Right ventricle myocardium superior (tissue), 1 donor: ENCODE measurements around the gene SF1. TPM values are rescaled to one million over a fixed set of nuclear protein-coding genes. Genes with fewer than 3 reads are reported as not detected.
A peak's percentile ranks its signal among the peaks of the same experiment; 100 is the strongest.

ENCODE experiments used
- ATAC-seq: fragments of 200-7000 bp; cut with Tn5 transposase; one replicate; pipeline ENCODE4 v1.9.1; 2020; ENCODE audit warnings: mild to moderate bottlenecking; ENCODE audit not compliant: poor library complexity
- DNase-seq: peaks from one replicate; pipeline ENCODE4 v3.0.0-alpha.2; 2020
- intact Hi-C: fragments of 100-400 bp; cut with DNase I; formaldehyde crosslinking; loops from one replicate; pipeline ENCODE4 v1.11.2; 2022
- total RNA-seq: library from RNA; stranded (reverse); fragmentation: NEBNext Ultra II Directional; extraction: Animal tissue kit (Norgen Biotek cat#: 25700); gene quantifications from one replicate; pipeline ENCODE4 v1.2.1, GENCODE V29; 2021
- donor health status: DM: no; HTN: yes; CAD: no; lungs with severe emphysema.

The SF1 gene
- total RNA-seq, 1 donor from 2014 or later = 182 TPM

DNA sequence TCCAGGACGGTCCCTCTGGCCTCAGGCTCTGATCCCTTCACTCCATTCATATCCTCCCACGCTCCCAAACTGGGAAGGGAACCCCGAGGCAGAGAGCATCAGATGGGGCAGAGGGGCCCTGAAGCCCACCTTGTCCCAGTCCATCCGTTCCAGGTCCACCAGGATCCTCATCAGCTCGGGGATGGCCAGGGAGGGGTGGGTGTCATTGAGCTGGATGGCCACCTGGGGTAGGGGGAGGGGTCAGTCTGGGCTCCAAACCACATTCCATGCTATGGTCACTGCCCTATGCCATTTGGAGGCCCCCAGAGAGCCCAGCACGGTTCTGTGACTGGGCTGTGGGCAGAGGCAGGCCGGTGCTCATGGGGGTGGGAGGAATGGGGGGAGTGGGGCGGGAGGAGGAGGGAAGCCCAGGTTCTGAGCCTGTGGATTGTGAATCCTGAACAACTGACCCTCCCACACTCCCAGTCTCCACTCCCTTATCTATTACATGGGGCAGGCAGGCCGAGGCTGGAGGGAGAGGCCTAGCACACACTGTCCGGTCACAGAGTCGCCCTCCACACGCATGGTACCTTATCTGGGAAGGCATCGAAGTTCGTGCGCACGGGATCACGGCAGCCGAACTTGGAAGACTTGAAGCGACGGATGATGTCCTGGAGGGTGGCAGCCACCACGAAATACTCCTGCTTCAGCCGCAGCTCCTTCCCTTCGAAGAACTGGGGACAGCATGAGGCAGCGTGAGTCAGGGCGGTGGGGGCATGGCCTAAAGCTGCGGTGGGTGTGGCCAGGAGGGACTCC lies 24.0 kb downstream of the SF1 start:
- intact Hi-C loops = no loop called here

DNA sequence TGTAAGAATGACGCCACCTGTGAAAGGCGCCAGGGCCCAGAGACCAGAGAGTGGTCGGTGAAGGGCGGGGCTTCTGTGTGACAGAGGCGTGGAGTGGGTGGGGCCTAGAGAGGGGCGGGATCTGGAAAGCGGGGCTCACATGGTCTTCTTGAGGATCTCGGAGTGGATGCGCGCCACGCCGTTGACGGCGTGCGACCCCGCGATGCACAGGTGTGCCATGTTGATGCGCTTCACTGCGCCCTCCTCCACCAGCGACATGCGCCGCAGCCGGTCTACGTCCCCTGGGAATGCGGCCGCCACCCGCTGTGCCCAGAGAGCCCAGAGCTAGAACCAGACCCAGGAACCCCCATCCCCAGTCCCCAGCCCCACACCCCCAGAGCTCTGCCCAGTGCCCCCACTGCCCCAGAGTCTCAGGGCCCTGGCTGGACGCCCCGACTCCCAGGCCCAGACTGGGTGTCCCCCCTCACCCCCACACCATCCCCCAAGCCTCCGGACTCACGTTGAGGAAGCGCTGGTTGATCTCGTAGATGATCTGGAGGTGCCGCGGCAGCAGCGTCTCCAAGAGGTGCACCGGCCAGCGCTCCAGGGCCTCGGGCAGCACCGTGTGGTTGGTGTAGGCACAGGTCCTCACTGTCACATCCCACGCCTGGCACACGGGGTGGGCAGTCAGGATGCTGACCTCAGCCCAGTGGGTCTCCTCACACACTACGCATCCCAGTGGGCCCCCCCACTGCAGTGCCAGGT lies 24.8 kb downstream of the SF1 start:
- DNase-seq (peak; percentile 34), ATAC-seq (no peak)
- intact Hi-C loops = no loop called here

More for the DNA sequence above, 24.0 kb downstream of the SF1 start:
- DNase-seq (peak; percentile 18), ATAC-seq (no peak)

DNA sequence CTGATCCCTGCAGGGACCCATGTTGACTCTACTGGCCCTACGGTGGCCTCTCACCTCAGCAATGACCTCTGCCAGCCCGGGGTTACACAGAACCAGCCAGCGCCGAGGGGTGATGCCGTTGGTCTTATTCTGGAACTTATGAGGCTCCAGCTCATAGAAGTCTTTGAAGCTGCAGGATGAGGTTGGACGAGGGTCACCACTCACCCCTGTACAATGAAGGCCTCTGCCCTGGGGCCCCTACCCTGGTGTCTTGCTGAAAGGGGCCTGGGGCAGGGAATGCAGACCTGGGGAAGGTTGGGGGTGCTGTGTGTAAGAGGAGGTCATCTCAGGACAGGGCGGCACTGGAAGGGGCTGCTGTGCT lies 25.3 kb downstream of the SF1 start:
- ATAC-seq = no peak
- peak; percentile 27 for DNase-seq
- intact Hi-C loops = no loop called here

DNA sequence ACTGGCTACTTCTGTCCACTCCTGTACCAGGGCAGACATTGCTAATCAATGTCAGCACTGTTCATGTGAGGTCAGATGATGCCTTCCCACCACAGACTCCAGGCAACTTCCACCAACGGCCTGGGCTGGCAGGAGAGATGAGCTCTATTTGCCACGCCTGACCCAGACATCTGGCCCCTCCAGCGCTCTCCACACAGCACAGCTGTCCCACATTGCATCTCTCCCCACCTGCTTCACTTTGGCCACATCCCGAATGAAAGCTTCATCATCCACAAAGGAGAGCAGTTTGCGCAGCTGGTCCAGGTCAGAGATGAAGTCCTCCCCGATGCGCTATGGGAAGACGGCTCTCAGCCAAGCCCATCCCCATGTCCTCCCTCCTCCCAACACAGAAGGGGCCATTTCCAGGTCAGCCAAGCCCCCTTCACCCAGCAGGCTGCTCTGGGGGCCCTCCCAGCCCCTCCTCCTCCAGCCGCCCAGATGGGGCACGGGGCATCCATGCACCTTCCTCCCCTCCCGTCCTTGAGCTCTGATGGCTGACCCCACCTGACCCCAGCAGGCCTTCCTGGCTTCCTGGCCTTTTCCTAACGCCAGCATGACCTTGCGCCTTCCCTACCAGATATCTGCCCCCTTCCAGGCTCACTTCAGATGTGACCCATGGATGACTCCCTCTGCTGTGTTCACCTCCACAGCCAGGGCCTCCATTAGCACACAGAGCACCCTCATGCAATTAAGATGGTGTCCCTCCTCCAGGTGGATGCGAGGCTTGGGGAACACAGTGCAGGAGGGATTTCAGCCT lies 26.0 kb downstream of the SF1 start:
- intact Hi-C loops = no loop called here
- ATAC-seq (no peak), DNase-seq (peak; percentile 20)

DNA sequence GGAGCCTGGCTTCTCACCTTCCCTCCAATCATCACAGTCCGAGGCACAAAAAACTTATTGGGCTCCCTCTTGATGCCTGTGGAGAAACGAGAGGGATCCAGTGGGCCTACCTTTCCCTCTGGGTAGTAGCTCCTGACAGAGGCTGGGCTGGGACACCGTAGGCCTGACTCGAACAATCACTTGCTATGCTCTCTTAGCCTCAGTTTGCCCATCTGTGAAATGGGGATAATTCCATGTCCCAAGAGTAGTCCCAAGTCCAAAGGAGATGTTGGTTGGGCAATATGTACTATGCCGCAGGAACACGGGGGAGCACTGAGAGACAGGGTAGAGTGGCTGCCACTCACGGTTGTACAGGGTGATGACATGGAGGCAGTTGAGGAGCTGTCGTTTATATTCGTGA lies 26.8 kb downstream of the SF1 start:
- intact Hi-C loops = no loop called here
- no peak for ATAC-seq
- no peak for DNase-seq

DNA sequence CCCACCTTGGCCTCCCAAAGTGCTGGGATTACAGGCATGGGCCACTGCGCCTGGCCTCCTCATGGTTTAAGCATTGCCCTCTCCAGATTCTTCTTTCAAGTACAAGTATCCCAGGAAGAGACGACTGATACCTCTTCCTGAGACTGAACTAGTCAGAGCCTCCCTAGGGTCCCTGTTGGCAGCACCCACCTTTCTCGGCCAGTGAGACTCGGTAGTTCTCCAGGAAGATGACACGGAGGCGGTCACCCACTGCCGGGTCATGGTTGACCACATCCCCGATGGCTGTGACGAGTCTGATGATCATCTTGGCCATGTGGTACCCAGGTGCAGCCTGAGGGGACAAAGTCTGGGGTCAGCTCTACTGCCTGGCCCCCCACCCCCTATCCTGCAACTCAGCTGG lies 27.2 kb downstream of the SF1 start:
- DNase-seq (peak; percentile 10), ATAC-seq (no peak)
- intact Hi-C loops = no loop called here

DNA sequence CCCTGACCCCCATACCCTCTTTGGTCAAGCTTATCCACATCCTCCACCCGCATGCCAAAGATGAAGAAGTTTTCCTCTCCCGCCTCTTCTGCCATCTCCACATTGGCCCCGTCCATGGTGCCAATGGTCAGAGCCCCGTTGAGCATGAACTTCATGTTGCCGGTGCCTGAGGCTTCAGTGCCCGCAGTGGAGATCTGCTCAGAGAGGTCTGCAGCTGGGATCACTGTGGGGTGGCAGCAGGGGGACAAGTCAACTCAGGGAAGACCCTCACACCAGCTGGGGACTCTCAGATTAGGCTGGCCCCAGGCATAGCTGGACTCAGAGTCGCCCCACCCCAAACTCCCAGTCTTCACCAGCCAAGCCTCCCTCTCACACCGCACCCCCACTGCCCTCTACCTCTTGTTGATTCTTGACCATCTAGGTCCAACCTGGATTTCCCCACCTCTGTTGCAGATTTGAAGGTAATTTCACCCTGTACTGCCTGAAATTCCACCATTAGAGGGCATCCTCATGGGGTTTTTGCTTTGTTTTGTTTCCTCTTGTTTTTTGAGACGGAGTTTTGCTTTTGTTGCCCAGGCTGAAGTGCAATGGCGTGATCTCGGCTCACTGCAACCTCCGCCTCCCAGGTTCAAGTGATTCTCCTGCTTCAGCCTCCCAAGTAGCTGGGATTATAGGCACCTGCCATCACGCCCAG lies 27.8 kb downstream of the SF1 start:
- intact Hi-C loops = no loop called here
- ATAC-seq (no peak), DNase-seq (no peak)

DNA sequence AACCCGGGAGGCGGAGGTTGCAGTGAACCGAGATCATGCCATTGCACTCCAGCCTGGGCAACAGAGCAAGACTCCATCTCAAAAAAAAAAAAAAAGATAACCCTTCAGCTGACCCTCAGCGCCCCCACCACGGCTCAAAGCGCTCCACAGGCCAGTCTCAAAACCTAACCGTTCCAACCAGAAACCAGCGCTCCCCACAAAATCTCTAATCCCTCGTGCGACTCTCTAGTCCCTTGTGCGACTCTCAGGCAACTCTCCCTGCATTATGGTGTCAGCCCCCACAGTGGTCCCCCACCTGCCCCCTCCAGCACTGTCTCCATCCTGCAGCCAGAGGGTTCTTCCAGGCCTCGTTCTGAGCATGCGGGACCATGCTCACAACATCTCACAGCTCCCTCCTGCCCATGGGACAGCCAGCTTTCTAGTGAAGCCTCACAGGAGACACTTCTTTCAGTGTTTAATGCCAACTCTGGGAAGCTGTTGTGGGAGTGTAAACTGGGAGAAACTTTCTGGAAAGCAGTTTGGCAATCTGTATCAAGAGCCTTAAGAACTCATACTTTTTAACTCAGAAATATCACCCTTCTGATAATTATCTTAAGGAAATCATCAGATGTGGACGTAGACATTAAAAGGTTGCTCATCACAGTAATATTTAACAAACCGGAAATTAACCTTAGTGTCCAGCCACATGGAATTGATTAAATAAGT lies 30.2 kb downstream of the SF1 start:
- intact Hi-C loops = no loop called here
- peak; percentile 12 for DNase-seq
- ATAC-seq = no peak

DNA sequence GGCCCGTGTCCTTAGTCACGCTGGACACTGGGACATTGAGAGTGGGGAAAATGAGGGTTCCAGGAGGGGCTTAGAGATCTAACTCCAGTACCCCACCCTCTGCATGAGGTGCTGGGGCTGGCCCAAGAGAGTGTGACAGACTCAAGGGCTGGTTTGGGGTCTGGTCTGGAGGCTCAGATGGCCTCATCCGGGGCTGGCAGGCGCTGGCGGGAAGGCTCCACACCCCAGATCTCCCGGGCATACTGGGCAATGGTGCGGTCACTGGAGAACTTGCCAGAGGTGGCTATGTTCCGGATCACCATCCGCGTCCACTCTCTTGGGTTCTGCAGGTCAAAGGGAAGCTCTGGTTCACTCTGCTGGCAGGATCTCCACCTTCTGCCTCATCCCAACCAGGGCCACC lies 31.9 kb downstream of the SF1 start:
- intact Hi-C loops = no loop called here
- DNase-seq = no peak
- no peak for ATAC-seq

DNA sequence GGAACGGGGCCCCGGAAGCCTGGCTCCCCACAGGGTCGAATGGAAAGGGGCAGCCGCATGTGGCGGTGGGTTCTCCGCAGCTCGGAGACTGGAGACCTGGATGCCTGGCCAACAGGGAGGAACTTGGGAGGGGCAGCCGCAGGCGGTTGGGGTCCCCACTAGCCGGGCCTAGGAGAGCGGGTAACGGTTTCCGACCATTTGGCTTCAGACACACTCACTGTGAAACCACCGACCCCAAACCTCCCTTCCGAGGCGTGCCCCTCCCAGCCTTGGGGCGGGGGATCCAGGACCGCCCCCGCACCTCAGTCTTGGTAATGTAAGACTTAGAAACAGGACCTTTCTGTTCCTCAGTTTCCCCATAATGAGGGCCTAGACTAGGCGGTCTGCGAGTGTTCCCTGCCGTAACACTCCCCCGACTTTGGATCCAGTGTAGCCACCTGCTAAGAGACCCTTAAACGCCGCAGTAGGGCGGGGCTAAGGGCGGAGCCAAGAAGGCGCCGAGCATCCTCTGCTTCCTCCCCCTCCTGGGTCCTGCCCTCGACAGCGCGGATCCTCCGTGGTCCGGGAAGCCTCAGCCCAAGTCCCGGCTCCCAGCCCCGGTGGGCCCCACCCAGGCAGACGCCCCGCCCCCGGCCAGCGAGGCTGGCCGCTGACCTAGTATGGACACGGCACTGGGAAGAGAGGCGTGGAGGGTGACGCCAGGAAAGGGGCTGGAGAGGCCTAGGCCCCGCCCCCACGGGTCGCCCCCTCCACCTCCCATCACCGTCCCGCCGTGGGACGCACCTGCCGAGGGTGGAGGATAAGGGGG lies 32.6 kb downstream of the SF1 start:
- peak; percentile 94 for DNase-seq
- intact Hi-C loops = no loop called here
- ATAC-seq = peak; percentile 64

DNA sequence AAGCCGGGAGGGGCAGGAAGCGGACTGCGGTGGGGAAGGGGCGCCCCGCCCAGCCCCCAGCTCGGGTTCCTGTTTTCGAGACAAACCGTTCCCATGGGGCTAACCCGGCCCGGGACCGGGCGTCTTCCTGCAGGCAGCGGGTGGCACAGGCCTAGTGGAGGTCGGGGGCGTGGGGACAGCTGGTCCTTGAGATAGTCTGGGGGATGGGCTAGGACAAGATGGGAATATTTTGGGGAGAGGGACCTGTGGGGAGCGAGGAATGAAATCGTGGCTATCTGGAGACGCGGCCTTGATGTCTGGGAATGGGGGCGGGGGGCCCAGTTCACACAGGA lies 33.2 kb downstream of the SF1 start:
- peak; percentile 93 for DNase-seq
- ATAC-seq = peak; percentile 6
- intact Hi-C loops = no loop called here

DNA sequence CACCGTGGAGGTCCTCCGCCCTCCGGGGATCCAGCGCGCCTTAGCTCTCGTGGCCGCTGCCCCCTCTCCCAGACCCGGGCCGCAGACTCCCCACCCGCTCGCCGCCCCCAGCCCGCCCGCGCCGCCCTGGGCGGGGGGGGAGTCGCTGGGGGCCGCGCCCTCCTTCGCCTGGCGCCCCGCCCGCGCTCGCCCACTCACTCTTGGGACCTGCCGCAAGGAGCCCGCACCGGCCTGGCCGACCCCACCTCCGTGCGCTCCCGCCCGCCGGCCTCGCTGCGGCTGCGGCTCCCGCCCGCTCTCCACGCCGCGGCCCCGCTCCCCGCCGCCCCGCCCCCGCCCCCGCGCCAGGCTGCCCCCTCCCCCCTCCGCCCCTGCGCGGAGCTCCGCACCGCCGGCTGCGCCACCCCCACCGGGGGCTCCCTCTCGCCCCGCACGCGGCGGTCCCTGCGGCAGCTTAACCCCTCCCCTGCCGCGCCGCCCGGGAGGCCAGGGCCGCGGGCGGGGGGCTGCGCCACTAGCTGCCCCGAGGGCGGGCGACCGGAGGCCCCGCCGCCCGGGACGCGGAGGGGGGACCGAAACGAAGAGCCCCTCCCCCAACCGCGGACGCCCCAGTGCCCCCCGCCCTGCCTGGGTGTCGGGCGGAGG lies 33.7 kb downstream of the SF1 start:
- DNase-seq (peak; percentile 62), ATAC-seq (no peak)
- intact Hi-C loops = no loop called here

DNA sequence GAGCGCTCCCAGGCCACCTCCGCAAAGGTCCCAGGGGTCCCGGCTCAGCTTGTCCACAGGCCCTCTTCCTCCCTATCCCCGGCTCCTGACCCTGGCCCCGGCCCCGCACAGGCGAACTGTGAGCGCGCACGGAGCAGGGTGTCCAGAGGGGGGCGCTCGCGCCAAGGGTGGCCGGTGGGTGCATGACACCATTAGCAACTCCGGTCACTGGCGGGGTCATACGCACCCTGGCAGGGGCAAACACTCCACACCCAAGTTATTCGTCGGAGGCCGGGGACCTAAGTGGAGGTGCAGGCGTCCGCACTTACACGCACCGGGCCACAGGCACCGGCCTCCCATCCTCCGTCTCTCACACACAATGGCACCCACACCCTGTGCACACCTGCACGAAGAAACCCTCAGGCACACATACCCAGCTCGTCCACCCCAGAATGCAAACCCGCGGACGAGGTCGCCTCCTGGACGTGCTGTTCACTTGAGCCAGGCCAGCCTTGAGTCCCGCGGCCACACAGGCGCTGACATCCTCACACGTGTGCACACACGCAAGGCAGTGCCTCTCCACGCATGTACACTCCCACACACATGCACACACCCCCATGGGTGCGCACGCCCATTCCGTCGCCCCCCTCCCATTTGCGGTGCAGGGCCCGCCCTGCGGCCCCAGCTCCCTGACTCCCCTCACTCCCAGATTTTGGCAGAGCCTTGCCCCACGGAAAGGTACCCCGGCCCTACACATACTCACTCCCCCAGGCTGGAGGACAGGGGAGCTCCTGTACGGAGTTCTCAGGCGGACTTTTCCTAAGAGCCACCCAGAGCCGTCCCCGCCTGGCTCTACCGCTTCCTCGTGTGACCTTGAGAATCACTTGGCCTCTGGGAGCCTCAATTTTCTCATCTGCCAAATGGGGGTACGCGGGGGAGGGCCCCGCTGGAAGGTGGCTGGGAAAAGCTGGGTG lies 34.5 kb downstream of the SF1 start, which contains the start of gene RASGRP2:
Gene RASGRP2, minus strand, starts transcription at position 552 of the 953 bp plus-strand sequence. CDS start 1,276 bp downstream, outside the sequence.
- intact Hi-C loops = no loop called here
- peak; percentile 67 for ATAC-seq

DNA sequence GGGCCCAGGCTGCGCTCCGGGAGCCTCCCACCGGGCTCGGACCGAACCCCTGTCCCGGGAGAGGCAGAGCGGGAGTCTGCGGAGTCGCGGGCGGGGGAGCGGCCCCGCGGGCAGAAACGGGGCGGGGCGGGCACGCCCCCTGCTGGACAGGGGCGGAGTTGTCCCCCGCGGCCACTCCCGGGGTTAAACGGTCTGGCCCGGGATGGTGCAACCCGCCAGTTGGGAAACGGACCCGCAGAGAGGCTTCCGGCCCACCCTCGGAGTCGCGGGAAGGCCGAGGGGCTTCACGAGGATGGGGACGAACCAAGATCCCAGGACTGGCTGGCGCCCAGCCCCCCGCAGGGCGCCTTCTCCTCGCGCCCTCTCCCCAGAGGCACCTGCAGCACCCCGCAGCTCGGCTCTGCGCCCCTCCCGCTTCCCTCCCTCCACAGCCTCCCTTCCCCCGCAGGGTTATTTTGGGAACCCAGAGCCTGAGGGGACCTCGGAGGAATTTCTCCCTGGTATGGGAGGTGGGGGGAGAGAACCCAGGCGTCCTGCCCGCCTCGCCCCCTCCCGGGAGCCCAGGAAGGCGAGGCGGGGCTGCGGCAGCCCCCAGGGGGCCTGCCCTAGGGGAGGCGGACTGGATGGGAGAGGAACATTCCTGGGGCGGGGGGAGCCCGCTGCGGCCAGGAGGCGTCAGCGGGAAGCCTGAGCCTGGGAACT lies 35.3 kb downstream of the SF1 start:
- peak; percentile 68 for ATAC-seq
- DNase-seq = peak; percentile 91
- intact Hi-C loops = no loop called here

More for the DNA sequence above, 34.5 kb downstream of the SF1 start, which contains the start of gene RASGRP2:
- DNase-seq = peak; percentile 93

DNA sequence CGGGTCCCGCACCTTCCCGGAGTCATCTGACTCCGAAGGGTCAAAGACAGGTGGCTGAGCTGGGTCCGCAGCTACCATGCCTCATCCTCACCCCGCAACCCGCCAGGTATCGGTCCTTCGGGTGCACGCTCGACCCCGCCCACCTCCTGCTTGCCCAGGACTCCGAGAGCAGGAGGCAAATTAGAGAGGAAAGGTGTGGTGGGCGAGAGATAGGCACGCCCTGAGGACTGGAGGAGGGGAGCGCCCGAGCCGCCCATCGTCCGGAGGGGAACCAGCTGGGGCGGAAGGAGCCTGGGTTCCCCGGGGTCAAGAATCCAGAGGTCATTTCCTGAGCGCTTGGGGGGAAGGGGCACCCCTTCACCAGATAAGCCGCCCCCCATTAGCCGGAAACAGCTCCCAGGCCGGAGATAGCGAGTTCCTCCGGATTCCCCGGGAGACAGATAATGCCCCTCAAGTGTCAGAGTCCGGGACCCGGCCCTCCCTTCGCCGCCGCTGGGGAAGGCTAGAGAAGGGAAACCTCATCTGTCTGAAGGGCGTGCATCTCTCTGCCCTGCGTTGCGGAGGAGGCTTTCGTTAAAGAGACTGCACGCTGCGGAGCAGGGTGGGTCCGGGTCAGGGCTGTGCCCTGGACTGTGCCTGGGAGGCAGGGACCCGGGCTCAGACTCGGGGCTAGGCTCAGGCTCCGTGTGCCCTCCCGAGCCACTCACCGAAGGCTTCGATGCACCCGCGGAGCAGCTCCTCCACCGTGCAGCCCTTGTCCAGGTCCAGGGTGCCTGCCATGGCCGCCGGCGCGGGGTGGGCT lies 36.1 kb downstream of the SF1 start:
- intact Hi-C loops = no loop called here
- ATAC-seq (no peak), DNase-seq (peak; percentile 59)
